Hippocampal formation (tissue), 2 donors: ENCODE data around the gene PGAP1.
"Not testable (repeated sequence)": the region's sequence is repeated elsewhere in the genome, so short reads cannot be mapped to it uniquely, and the experiment has no call there.

Source experiments
- DNase-seq, 2 donors: peaks; one replicate each; lab custom pipeline; 2025; lab: John Stamatoyannopoulos, UW

The PGAP1 gene

DNA sequence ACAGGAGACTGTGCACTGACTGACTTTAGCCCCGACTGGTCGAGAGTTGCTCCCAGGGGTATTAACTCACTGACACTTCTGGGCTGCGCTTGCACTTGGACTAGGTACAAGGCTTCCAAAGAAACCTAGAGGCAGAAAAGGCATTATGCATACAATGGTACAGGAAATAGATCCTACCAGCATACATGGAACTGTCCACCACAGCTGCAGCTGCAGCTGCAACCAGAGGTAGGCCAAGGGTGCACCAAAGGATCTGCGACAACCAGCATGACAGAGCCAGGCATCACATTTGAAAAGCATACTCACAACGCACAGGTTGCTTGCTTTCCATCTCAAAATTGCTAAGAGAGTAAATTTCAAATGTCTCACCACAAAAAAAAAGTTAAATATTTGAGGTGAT is 22.6 kb upstream of the PGAP1 start:
- no peak for DNase-seq

DNA sequence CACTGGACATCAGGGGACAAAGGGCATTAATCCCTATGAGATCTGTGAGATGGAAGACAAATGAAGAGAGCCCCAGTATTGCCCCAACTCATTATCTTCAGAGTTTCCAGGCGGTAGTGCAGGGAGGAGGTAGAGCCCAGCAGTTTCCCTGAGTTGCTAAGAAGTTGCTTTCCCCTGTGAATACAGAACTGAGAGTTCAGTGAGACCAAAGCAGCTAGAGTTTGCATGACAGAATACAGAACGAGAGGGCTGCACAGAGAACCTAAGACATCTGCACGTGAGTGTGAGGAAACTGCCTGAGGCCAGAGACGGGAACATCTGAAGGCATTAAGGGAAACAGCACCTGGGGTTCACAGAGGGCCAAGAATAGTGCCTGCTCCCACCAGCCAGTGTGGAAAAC is 18.1 kb upstream of the PGAP1 start:
- no peak for DNase-seq

DNA sequence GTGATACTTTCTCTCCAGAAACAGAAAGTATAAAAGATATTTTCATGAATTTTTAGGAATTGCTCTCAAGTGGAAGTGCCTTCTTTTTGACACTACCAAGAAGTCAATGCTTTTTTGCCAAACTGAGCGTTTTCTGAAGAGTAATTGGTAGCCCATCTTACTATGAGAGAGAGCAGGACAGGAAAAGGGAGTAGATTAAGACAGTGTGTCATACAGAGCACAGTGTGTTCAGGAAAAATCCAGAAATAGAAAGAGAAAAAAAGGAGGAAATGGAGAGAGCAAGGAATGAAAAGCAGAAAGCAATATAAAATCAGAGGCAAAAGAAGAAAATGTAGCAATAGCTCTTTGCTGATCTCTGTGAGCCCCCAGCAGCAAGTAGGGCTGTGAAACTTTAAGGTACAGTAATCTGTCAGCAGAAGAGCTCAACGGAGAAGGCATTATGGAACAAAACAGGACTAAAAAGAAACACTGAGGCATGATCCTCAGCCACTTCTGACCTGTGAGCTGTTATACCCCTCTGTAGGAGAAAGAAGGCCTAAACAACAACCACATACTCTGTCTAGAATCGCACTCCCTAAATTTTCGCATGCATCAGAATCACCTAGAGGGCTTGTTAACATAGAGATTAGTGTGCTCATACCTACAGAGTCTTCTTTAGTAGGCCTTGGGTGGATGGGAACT is 15.0 kb upstream of the PGAP1 start:
- no peak for DNase-seq

DNA sequence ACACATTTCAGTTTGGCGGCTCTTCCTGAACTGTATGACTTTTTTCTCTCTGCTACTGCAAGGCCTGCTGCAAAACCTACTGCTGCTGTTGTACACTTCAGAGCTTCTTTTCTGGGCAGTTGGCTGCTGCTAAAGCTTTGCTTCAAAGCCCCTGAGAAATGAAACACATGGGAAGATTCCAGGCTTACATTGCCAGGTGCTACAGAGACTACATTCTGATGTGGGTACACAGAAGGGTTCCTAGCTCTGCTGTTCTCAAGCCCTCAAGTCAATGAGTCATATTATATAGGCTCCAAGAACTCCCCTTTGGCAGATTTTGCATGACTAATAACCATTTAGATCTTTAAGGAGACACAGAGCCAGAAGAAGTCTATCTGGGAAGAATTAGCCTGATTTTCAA is 12.9 kb upstream of the PGAP1 start:
- DNase-seq, result no peak

DNA sequence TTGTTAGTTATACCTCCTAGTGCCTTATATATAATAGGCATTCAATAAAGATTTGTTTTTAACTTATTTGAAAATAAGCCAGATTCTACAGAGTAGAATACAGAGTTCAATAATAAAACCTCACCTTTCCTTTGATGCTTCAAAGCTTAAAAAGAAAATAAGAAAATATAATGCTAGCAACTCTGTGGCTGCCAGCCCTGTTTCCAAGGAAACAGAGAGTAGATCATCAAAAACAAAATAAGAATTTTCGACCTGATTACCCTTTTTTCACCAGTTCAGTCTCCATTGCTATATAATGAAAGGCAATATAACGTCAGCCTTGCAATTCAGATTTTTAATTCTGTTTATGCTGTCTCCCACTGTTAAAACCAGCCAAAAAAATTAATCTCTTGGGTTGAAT is 8.9 kb upstream of the PGAP1 start:
- no peak for DNase-seq

DNA sequence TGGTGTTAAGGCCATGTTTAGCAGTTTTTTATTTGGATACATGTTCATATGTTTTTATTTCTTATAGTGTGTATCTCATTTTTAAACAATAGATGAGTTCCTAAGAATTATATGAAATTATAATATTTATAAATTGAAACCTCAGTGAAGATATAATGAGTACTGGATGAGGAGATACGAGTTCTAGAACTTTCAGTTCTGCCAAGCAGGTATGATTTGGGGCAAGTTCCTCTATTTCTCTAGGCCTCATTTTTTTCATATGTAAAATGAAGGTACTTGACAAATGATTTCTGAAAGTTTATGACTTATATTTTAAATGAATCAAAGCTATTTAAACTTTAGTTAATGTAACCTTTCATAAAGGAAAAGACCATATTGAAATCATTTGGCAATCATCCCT is 8.2 kb upstream of the PGAP1 start:
- DNase-seq, result no peak

DNA sequence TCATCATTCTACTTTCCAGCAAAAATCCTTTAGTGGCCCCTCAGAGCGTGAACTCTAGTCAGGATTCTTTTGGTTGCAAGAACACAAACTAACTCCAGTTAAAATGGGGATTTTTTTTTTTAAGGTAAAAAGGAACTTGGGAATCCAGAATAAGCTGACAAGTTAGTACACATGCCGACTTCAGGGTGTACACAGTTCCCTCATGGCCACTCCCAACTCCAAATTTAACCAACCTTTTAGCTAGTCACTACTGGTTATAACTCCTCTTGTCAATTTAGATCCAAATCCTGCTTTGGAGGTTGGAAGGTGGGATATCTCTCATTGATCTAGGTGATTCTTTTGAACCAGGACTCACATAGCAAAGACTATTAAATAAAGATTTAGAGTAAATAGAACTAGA is 5.0 kb upstream of the PGAP1 start:
- DNase-seq, result no peak

DNA sequence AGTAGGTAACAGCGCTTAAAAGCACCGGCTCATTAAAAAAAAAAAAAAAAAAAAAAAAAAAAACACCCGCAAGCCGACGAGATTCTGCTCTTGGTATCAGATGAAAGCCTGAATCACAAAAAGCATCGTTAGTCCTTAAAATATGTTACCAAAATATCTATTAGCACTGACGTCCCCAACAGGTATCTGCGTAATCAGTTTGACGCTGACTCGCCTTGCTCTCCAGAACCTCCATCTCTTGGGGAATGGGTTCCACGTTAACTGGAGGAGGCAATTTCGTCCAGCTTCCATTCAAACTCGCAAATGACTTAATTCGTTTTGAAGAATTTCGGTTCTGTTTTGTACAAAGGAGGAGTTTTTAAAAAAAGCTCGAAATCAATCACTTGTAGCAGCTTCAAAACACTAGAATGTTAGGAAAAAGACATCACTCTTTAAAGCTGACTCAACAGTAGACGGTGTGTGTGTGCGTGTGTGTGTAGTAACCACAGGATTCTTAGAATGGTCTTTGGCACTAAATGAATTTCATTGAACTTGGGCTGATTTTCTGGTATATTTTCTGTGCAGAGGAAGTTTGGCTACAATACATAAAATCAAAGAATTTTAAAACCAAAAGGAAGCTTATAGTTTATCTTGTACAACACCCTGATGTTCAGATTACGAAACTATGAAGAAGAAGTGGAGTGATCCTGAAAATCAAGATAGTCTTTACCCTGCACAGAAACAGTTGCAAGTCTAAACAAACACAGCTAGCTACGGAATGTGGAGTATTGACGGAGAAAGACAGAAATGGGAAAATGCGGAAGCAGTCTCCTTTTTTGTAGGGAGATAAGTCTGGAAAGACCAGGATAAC is 1.1 kb upstream of the PGAP1 start:
- peak; percentile 5 to 55 for DNase-seq

DNA sequence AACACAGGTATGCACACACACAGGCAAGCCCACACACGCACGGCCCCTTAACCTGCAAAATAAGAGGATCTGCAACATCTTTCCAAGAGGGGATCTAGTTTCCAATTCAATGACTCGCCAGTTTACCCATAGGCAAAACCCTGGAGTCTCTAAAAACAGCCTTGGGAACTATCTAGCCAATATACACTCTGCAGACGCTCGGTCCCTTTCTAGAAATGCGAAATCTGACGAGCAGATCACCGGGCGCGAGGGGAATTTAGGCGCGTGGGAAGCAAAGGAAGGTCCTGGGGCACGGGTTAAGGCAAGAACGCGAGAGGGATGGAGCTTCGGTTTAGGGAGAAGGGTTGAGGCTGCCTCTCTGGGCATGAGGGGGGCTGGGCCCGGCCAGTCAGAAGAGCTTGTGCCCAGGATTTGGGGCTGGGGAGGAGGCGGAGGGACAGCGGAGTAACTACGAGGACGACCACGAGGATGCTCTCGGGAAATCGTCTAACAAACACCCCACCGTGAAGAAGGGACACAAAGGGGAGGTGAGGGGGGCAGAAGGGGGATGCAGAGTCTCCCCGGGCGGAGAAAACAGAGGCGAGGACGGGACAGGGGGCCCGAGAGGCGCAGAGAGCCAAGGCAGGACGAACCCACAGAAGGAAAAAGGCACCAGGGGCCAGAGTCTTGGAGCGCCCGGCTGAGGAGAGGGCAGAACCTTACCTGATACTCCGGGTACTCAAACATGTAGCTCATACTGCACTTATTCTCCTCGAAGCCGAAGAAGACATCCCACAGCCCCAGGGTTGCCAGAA is 542 bp downstream of the PGAP1 start:
- DNase-seq, result peak; percentile 43 to 61

DNA sequence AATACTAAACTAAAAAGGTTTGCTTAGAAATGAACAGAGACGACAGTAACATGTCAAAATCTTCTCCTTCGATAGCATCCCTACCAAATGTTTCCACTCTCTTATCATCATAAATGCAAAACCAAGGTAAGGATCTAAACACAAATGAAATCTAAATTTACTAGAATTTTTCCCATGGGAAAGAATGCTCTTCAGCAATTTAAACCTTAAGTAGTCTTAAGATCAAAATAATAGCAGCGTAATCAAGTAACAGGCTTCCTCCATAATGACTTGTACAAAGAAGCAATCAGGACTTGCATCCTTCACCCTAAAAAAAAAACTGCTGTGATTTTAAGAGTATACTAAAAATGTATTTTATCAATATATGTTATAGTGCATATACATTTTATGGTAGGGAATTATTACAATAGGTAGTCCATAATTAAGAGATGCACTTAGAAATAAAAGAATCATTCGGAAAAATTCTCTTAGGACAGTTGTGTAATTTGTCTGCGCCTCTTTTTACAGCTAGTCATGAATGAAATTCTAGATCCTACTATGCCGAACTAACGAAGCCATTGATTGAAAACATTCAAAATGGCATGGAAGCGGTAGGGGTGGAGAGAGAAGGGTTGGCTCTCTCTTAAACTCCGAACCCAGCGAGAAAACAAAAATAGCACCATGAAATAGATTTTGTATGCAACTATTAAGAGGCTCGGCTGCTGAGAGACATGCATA is 1.3 kb downstream of the PGAP1 start:
- peak in 1 of 2 donors; percentile 61 for DNase-seq

DNA sequence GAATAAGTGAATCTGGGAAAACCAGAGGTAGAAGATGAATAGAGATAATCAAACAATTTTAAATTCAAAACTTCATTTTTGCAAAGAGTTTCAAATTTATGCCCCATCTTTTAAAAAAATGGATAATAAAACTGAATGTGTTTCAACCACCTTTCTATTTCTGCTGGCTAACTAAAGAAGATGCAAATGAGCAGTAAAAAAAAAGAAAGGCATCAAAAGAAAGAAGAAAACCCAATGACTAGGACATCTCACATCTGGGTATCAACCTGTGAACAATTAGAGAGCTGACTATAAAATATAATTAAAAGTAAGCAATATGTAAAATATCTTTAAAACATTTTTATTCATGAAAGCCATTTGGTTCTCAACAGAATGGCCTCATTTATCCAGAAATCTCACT is 2.5 kb downstream of the PGAP1 start:
- no peak for DNase-seq

DNA sequence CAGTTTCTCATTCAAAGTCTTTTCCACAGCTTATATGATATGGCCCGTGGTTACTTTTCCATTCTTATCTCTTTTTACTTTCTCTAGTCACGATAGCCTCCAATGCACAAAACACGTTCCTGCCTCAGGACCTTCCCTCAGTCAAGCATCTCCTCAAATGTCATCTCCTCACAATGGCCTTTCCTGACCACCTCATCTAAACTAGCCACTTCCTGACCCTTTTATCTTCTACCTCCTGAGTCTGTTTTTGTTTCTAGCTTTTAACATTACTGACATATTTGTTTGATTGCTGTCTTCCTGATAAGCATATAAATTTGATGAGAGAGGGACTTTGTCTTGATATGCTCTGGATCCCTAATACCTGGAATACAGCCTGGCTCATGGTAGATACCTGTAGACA is 7.6 kb downstream of the PGAP1 start:
- no peak for DNase-seq

DNA sequence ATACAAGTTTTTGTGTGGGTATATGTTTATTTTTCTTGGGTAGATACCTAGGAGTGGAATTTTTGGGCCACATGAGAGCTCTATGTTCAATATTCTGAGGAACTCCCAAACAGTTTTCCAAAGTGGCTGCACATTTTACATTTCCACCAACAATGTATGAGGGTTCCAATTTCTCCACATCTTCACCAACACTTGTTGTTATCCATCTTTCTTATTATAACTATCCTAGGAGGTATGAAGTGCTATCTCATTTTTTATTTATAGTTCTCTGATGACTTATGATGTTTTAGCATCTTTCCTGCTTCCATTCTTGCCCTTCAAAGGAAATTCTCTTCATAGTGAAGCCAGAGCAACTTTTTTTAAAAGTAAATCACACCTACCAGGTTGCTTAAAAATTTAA is 8.7 kb downstream of the PGAP1 start:
- no peak for DNase-seq

DNA sequence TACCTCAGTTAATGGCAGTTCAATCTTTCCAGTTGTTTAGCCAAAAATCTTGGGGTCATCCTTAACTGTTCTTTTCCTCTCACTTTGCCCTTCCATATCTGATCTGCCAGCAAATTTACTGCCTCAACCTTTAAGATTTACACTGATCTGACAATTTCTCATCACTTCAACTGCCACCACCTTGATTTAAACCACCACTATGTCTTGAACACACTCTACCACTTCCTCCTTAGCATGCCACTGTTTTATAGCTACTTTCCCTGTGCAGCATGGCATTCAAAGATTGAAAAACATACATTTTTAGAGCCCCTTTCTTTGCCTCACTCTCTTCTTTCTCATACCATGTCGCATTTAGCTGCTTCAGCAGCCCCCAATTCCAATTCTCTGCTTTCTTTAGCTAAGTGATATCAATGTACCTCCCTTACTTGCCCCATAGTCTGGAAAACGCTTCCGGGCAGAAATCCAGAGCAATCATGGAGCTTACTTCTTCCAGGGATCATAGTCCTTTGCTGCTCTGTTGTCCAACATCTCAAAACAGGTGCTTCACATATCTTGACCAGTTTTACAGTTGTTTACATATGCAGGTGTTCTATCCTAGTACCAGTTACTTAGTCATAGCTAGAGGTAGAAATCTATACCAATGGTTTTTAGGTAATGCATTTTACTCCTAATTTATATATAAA is 10.9 kb downstream of the PGAP1 start:
- DNase-seq, result no peak

DNA sequence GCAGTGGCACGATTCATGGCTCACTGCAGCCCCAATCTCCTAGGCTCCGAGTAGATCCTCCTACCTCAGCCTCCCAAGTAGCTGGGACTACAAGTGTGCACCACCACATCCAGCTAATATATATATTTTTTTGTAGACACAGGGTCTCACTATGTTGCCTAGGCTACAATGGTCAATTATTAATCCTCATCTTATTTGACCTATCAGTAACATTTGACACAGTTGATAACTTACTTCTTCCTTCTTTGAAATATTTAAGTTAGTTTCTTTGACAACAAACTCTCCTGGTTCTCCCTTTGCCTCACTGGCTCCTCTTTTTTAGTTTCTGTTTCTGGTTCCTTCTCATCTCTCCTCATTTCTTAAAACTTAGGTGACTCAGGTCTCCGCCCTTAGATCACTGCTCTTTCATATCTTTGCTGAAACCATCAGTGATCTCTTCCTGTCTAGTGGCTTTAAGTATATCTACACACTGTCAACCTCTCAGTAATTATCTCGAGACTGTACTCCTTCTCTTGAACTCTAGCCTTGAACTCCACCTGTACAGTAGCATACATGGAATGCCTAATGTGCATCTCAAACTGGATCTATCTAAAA is 11.5 kb downstream of the PGAP1 start:
- DNase-seq, result no peak

DNA sequence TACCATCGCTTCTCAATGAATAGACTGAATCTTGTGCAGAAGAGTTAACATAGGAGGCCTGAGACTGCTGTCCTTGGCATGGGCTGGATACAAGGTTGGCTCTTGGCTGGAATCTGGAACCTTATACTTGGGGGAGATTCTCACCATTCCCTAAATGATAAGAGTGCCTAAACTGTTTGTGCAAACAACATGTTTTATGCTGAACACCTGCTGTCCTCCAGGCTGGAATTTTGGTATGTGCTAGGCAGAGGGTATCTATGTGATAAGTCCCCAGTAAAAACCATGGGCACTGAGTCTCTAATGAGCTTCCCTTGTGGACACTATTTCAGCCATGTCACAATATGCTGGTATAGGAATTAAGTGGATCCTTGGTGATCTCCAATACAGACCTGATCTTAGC is 12.8 kb downstream of the PGAP1 start:
- no peak for DNase-seq

DNA sequence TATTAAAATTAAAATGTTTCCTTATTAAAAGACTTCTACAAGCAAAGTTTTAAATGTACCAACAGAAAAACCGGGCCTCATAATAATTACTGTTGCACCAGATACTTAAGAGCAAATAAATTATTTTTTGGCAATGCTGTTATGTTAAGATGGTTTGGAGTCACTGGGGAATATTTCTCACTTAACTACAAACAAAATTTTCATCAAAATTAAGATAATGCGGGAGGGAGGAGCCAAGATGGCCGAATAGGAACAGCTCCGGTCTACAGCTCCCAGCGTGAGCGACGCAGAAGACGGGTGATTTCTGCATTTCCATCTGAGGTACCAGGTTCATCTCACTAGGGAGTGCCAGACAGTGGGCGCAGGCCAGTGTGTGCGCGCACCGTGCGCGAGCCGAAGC is 21.1 kb downstream of the PGAP1 start:
- not testable (repeated sequence) for DNase-seq

DNA sequence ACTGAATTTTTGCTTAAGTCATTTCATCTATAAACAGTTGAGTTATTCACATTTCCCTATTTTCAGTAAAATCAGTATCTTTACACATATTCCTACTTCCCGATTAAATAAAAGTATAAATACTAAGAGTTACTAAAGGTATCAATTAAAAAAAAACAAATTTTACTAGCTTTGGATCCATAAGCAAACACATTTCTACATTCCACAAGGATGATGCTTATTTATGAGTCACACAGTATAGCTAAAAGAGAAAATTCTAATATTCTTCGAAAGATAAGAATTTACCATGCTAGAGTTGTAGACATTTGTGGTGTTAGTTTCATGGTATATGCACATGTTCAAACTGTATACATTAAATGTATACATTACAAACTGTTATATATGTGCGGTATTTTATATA is 23.7 kb downstream of the PGAP1 start:
- DNase-seq, result no peak

DNA sequence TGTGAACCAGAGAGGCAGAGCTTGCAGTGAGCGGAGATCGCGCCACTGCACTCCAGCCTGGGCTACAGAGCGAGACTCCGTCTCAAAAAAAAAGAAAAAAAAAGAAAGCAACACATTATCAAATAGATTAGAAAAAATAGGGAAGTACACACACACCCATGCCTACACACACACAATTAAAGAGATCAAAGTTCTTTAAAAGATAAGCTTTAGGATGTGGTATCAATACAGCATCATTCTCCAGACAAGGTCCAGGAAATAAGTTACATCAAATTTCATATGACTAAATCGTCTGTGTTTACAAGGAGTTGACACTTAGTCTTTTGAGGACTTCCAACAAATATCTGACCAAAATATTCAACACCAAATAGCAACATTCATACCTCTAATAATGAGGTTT is 25.7 kb downstream of the PGAP1 start:
- no peak for DNase-seq

DNA sequence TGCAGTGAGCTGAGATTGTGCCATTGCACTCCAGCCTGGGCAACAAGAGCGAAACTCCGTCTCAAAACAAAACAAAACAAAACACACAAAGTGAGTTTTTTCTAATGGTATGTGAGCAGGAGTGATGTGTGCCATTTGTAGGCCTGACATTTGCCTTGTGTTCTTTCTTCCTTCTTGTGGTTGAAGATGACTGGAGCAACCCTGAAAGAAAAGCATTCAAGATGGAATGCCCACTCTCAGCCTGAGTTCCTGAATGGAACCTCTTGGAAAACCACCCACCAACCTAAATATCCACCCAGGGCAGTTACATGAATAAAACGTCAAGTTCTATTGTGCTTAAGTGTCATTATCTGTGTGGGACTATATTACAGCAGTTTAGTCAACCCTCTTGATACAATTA is 26.5 kb downstream of the PGAP1 start:
- DNase-seq, result no peak

DNA sequence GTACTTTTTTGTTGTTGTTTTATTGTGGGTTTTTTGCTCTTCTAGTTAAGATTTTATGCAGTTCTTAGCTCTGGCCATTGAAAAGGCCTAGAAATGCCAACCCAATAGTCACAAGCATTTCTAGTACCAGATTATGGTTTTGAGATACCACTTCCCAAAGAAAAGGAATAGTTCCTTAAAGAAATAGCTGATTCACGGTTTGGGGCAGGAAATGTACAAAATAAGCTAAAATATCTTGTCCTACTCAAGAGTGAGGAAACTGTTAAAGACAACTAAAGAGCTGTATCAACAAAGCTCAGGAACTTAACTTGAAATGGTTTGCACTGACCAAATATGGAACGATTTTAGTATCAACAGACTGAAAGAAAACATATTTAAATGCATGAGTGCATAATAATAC is 35.4 kb downstream of the PGAP1 start:
- no peak for DNase-seq
